Prostate gland (tissue), 2 donors: ENCODE measurements around the gene TMSB4X. TPM values are rescaled to one million over a fixed set of nuclear protein-coding genes. Genes with fewer than 3 reads are reported as not detected.
"Not testable (repeated sequence)": the region's sequence is repeated elsewhere in the genome, so short reads cannot be mapped to it uniquely, and the experiment has no call there.

Source experiments
- DNase-seq: peaks from one replicate; pipeline ENCODE4 v3.0.0-alpha.2; 2019; ENCODE audit warnings: low spot score
- H3K27ac ChIP-seq, 2 donors: fragments of 200-600 bp; sonication (generic); 2 replicates each; pipeline ENCODE4 v1.5.1; 2017 to 2019
- H3K27me3 ChIP-seq: fragments of 200-600 bp; sonication (generic); replicated peaks from 2 replicates; pipeline ENCODE4 v1.5.1; 2019; ENCODE audit not compliant: insufficient read depth
- H3K36me3 ChIP-seq, 2 donors: fragments of 200-600 bp; sonication (generic); 1 replicate in 1 of 2; 2 replicates in 1 of 2; pipeline versions ENCODE4 v1.5.1 to v1.8.1; 2017 to 2019
- H3K4me1 ChIP-seq: fragments of 200-600 bp; sonication (generic); replicated peaks from 2 replicates; pipeline ENCODE4 v1.5.1; 2019
- H3K4me3 ChIP-seq, 2 donors: fragments of 200-600 bp; sonication (generic); 2 replicates each; pipeline ENCODE4 v1.5.1; 2017 to 2019
- H3K9me3 ChIP-seq: fragments of 200-600 bp; sonication (generic); 2 replicates; pipeline ENCODE4 v1.5.1; 2017
- CTCF ChIP-seq, 4 experiments: fragments of 200-600 bp in 2 of 4; fragments of 450-650 bp in 2 of 4; sonication (generic) in 2 of 4; IDR thresholded peaks; 1 replicate in 3 of 4; 2 replicates in 1 of 4; pipeline ENCODE4 v1.5.1; 2016 to 2019; ENCODE audit warnings: antibody characterized with exemption in 4 of 4, mild to moderate bottlenecking in 2 of 4, moderate library complexity in 2 of 4
- POLR2A ChIP-seq: fragments of 450-650 bp; IDR thresholded peaks from one replicate; pipeline ENCODE4 v1.6.1; 2016; ENCODE audit warnings: antibody characterized with exemption, mild to moderate bottlenecking
- POLR2AphosphoS5 ChIP-seq: sonication (generic); formaldehyde crosslinking; IDR thresholded peaks from one replicate; pipeline ENCODE4 v1.6.1; 2017; ENCODE audit warnings: antibody characterized with exemption
- WGBS: methylation state at CpG from one replicate; pipeline ENCODE4 v1.1.5; 2018; 5-methylcytosine and 5-hydroxymethylcytosine counted together
- intact Hi-C: fragments of 100-400 bp; cut with DNase I; formaldehyde crosslinking; loops from one replicate; pipeline ENCODE4 v1.14.2; 2022
- total RNA-seq, 2 donors: library from RNA; depleted of rRNA; stranded (reverse); fragments of >200 nt; gene quantifications; one replicate each; pipeline ENCODE4 v1.1.0, GENCODE V29; 2016

TMSB4X gene
- total RNA-seq, 2 donors from 2014 or later, result 1,116 to 1,330 TPM

GRCh38 chrX:12936947-12937346 lies 38.0 kb upstream of the TMSB4X start:
- Histone ChIP-seq H3K4me1 (no peaks in the 10 kb centered on the region), H3K27ac (no peak overlapping the region), H3K4me3 (no peak overlapping the region), H3K36me3 (no peaks in the 10 kb centered on the region), H3K9me3 (no peaks in the 10 kb centered on the region), H3K27me3 (no peaks in the 10 kb centered on the region)
- intact Hi-C loops, result no loop called here
- DNase-seq, result no peak
- TF ChIP-seq CTCF (IDR thresholded peaks at IDR 0.05) (no peak), POLR2A (no peak), POLR2AphosphoS5 (no peak)
- WGBS, result 83% methylated on average over 1 of the region's 1 CpG

- H3K9me3 ChIP-seq, DNase-seq, H3K4me1 ChIP-seq, H3K36me3 ChIP-seq, H3K4me3 ChIP-seq, H3K27ac ChIP-seq, intact Hi-C loops, H3K27me3 ChIP-seq: not testable (repeated sequence)
- WGBS, result 86% methylated on average over 7 of the region's 9 CpGs
Measured at GRCh38 chrX:12940471-12940870, 34.4 kb upstream of the TMSB4X start.

- H3K27me3 ChIP-seq, H3K9me3 ChIP-seq, intact Hi-C loops, H3K36me3 ChIP-seq, DNase-seq, H3K4me1 ChIP-seq, H3K4me3 ChIP-seq, H3K27ac ChIP-seq: not testable (repeated sequence)
- WGBS, result 91% methylated on average over 5 of the region's 6 CpGs
Measured at GRCh38 chrX:12943592-12943991, 31.3 kb upstream of the TMSB4X start.

- DNase-seq, H3K27ac ChIP-seq, intact Hi-C loops, H3K27me3 ChIP-seq, H3K4me1 ChIP-seq, H3K36me3 ChIP-seq, H3K4me3 ChIP-seq, H3K9me3 ChIP-seq: not testable (repeated sequence)
- WGBS, result 86% methylated on average over 4 of the region's 4 CpGs
Measured at GRCh38 chrX:12944452-12944851, 30.5 kb upstream of the TMSB4X start.

GRCh38 chrX:12945494-12945893 lies 29.4 kb upstream of the TMSB4X start:
- no peak overlapping the region for H3K4me3 ChIP-seq
- WGBS, result 86% methylated on average over 4 of the region's 4 CpGs
- intact Hi-C loops, result no loop called here
- H3K27me3 ChIP-seq, result no peaks in the 10 kb centered on the region
- no peaks in the 10 kb centered on the region for H3K9me3 ChIP-seq
- DNase-seq, result no peak
- H3K27ac ChIP-seq, result no peak overlapping the region
- TF ChIP-seq POLR2AphosphoS5, result no peak
- TF ChIP-seq POLR2A, result no peak
- TF ChIP-seq CTCF (IDR thresholded peaks at IDR 0.05), result no peak
- no peaks in the 10 kb centered on the region for H3K36me3 ChIP-seq
- H3K4me1 ChIP-seq, result no peaks in the 10 kb centered on the region

GRCh38 chrX:12946406-12946805 lies 28.5 kb upstream of the TMSB4X start:
- no peak for TF ChIP-seq POLR2A
- TF ChIP-seq CTCF (IDR thresholded peaks at IDR 0.05), result no peak
- TF ChIP-seq POLR2AphosphoS5, result no peak
- intact Hi-C loops, result no loop called here
- H3K27ac ChIP-seq, result no peak overlapping the region

More at GRCh38 chrX:12946406-12946805, 28.5 kb upstream of the TMSB4X start:
- 49% methylated on average over 4 of the region's 4 CpGs for WGBS
- Histone ChIP-seq H3K36me3 (no peaks in the 10 kb centered on the region), H3K9me3 (no peaks in the 10 kb centered on the region), H3K27me3 (no peaks in the 10 kb centered on the region), H3K4me1 (no peaks in the 10 kb centered on the region), H3K4me3 (no peak overlapping the region)
- DNase-seq, result no peak
